HUDEP-2 (cell line): ENCODE results near the gene ZFP1.

ENCODE experiments used
- DNase-seq, 76 experiments: peaks; one replicate each; lab custom pipeline; 2025; ENCODE audit not compliant: unreplicated experiment in 76 of 76; lab: John Stamatoyannopoulos, UW

The ZFP1 gene

DNA sequence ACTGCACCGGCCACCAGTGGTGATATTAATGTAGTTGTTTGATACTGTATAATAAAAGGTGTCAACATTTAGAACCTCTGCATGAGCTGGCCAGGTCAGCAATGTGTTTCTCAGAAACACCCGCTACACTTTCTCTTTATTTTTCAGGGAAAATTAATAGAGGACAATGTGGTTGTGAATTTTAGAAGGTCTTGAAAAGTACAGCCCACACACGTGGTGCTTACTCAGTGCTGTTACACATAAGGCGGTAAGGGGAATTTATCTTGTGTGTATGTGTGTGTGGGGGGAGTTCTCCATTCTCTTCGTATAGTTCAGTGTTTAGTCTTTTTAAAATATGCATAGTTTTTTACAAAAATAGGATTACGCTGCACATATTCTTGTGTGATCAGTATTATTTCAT is 4.4 kb upstream of the ZFP1 start:
- DNase-seq: no peak

DNA sequence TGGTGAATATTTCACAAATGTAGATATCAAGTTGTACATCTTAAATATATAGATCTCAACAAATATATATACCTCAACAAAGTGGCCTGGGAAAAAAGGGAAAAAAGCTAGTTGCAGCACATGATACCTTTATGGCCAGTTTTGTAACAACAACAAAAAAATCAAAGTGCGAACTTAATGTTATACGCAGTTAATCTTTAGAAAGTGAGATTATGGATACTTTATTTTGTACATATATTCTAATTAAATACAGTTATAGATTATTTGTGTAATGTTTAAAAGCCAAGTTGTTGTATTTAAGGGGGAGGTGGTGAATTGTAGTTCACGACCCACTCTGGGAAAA is 385 bp upstream of the ZFP1 start:
- no peak for DNase-seq

DNA sequence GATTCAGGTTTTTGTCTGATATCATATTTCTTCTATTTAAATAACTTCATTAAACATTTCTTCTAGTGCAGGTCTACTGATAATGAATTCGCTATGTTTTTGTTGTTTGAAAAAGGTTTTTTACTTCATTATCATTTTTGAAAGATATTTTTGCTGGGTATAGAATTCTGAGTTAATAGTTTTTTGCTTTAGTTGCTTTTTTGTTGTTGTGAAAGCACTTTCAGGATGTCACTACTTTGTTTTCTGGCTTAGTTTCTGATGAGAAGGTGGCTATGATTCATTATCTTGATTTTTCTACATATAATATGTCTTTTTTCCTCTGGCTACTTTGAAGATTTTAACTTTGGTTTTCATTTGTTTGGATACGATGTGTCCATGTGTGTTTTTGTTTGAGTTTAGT is 3.5 kb downstream of the ZFP1 start:
- no peak for DNase-seq

DNA sequence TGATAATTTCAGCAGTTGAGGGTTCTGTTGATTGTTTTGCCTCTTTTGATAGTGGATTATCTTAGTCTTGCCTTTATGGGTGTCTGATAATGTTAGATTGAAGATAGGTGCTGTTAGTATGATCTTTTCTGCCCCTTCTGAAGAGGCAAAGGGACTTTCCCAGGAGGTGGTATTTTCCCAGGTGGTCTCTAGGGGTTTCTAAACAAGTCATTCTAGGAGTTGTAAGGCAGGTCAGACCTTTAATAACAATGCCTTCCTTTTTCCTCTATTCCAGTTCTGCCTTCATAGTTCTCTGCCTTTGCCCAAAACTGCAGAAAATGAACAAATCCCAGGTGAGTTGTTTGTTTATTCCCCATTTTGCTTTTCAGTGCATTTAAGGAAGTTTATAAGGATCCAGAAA is 4.3 kb downstream of the ZFP1 start:
- DNase-seq: no peak

DNA sequence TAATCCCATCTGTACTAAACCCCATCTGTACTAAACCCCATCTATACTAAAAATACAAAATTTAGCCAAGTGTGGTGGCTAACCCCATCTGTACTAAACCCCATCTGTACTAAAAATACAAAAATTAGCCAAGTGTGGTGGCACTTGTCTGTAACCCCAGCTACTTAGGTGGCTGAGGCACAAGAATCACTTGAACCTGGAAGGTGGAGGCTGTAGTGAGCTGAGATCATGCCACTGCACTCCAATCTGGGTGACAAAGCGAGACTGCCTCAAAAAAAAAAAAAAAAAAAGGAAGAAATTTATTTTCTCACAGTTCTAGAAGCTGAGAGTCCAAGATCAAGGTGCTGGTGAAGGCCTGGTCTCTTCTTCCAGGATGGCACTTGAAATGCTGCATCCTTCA is 12.1 kb downstream of the ZFP1 start:
- no peak for DNase-seq

DNA sequence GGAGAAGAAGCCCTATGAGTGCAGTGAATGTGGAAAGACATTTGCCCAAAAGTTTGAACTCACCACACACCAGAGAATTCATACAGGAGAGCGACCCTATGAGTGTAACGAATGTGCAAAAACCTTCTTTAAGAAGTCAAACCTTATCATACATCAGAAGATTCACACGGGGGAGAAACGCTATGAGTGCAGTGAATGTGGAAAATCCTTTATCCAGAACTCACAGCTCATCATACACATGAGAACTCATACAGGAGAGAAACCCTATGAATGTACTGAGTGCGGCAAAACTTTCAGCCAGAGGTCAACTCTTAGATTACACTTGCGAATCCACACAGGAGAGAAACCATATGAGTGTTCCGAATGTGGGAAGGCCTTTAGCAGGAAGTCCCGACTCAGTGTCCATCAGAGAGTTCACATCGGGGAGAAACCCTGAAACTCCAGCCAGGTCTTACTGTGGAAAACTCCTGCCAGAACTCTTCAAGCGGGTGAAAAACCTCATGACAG is 21.6 kb downstream of the ZFP1 start:
- no peak for DNase-seq

DNA sequence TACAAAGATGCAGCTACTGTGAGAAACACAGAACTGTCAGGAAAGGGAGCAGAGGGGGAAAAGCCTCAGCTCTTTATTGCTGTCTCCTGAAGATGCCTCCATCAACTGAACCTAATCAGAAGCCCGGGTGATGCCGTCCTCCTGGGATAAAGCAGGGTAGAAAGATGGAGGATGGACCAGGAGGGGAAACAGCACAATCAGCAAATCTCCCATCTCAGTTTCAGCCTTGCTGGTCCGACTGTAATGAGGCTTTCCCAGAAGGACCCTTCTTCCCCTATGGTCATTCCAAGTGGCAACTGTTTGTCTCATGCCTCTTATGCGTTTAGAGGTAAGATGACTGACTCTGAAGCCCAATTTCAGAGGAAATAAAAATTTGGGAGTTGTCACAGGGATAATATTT is 24.3 kb downstream of the ZFP1 start:
- DNase-seq: no peak

DNA sequence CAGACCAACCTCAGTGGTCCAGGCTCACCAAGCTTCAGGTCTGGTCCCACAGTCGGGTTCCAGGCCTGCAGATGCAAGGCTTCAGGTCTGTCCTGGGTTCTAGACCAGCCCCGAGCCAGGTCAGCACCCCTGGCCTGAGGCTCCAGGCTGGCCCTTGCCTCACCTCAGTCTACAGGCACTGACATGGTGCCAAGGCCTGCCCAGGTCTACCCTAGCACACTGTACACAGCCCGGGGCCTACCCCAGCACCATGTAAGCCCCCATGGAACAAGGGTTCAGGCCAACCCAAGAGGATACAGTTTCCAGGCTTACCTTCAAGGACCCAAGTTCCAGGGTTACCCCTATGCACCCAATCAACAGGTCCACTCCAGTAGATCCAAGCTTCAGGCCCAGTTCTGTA is 26.8 kb downstream of the ZFP1 start:
- DNase-seq: no peak

DNA sequence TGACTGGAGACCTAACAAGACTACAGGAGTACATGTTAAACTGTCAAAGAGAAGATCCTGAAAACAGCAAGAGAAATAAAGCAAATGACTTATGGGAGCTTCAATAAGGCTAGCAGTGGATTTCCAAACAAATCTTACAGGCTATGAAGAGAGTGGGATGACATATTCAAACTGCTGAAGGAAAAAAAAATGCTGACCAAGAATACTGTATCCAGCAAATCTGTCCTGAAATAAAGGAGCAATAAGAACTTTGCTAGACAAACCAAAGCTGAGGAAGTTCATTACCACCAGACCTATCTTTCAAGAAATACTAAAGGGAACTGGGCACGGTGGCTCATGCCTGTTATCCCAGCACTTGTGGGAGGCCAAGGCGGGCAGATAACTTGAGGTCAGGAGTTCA is 28.6 kb downstream of the ZFP1 start:
- no peak for DNase-seq

DNA sequence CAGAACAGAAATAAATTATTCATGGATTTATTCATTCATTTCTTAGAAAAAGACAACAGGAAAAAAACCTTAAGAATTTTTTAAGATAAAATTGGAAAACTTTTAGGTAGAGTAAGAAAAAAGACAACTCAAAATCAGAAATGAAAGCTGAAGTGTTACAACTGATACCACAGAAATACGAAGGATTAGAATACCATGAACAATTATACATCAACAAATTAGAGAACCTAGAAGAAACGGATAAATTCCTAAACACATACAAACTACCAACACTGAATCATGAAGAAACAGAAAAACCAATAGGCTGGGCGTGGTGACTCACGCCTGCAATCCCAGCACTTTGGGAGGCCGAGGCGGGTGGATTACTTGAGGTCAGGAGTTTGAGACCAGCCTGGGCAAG is 30.9 kb downstream of the ZFP1 start:
- DNase-seq: no peak

DNA sequence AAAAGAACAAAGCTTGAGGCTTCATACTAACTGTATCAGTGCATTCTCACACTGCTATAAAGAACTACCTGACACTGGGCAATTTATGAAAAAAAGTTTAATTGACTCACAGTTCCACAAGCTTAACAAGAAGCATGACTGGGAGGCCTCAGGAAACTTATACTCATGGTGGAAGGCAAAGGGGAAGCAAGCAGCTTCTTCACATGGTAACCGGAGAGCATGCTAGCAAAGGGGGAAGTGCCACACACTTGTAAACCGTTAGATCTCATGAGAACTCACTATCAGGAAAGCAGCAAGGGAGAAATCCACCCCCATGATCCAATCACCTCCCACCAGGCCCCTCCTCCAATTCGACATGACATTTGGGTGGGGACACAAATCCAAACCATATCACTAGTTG is 33.3 kb downstream of the ZFP1 start:
- peak in 5 of 76 experiments; percentile 1 to 24 (median 6) for DNase-seq

DNA sequence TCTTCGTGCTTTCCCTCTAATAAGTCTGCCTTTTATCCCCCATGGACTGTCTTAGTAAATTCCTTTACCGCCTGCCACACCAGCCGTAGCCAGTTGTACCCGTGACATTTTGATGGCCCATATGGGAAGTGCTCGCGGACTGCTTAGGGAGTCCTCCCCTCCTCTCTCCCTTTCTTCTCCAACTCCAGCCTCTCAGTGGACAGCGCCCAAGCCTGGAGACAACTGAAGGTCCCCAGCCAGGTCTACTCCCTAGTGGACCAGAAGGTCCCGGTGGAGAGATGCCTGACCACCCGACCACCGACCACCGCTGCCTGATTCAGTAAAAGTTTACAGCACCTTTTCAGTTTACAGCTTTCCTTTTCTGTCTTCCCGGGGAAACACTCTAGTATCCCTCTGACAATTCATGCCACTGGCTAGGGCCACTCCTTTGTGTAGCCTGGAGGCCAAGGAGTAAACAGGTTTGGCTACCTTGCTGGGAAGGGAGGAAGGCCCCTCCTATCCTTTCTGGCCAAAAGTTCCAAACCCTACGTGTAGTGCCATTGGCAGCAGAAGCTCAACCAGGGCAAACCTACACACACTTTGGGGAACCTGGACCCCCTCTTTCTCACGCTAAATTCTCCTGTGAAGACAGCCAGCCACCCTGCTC is 40.6 kb downstream of the ZFP1 start:
- no peak for DNase-seq

DNA sequence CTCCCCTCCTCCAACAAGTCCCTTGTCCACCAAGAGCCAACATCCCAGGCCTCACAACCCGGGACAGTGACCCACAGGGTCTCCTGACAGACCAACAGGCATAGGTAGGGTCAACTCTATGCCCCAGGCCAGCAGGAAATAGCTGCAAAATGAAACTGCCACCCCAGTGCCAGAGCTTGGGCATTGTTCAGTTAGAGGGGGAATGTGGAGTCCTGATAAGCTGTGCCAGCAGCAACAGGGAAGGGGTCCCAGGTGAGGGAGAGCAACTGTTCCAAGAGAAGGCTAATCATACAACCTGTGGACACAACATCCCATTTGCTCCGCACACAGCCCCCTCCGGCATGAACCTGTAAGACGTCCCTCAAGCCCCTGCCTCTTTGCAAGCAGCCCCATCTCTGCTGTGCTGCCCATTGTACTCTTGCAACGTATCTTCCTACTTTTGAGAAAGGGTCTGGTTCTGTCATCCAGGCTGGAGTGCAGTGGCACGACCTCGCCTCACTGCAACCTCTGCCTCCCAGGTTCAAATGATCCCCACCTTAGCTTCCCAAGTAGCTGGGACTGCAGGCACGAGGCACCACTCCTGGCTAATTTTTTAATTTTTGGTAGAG is 41.4 kb downstream of the ZFP1 start:
- no peak for DNase-seq

DNA sequence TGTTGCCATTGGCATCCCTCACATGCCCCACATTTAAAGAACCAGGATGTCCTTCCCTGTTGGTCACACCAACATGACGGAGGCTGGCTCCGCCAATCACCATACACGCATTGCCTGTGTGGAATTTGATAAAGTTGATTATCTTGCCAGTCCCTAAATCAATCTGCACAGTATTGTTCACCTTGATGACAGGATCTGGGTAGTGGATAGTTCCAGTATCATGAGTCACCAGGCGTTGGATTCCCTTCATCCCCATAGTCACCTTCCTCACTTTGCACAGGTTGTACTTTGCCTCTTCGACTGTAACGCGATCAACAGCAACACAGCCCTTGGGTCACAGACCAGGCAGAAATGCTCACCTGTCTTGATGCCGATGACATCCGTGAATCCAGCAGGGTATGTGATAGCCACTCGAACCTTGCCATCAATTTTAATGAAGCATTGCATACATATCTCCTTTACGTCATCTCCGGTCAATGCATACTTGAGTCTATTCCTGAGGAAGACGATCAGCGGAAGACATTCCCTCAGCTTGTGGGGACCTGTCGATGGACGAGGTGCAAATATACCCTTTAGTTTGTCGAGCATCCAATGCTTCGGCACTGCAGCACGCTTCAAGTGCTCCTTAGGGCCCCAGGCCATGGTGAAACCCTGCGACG is 44.4 kb downstream of the ZFP1 start:
- no peak for DNase-seq

DNA sequence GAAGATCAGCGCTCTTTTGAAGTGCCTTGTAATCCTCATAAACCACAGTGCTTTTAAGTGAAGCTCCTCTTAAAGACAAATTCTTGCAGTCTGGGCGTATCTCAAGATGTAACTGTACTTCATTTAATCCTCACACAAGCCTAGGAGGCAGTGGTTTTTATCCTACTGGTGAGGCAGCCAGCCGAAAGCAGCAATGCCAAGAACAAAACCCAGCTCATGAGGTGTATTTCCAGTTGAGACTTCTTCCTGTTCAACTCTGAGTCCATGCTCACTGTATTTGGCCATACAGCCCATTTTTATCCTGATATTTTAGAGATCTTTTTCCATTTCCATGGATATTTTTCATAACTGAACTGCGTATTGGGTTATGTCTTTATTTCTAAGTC is 44.9 kb downstream of the ZFP1 start:
- DNase-seq: no peak

DNA sequence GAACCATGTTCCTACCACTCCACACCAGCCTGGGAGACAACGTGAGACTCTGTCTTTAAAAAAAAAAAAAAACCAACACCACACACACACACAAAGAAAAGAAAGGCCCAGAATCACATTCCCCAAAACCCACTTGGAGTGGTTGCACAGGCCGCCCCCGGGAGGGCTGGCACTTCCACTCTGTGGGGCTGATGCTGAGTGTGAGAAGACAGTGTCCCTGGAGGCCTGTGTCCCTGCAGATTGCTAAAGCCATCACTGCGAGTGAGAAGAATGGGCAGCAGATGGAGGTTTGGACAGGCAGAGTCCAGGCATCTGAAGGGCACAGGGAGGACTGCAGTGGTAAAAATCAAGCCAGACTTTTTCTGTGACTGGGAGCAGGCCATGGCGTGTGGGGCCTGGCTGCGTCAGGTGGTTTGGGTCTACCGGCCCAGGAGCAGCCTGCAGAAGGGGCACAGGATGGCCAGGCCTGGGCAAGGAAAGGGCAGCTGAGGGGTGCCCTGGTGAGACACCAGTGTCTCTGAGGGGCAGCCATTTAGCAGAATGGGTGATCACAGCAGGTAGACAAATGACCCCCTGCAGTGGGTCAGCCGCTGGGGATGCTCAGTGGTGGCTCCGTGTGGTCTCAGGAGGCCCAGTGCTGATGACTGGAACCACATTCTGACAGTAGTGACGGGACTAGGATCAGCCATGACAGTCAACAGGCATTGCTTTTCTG is 45.6 kb downstream of the ZFP1 start:
- no peak for DNase-seq

DNA sequence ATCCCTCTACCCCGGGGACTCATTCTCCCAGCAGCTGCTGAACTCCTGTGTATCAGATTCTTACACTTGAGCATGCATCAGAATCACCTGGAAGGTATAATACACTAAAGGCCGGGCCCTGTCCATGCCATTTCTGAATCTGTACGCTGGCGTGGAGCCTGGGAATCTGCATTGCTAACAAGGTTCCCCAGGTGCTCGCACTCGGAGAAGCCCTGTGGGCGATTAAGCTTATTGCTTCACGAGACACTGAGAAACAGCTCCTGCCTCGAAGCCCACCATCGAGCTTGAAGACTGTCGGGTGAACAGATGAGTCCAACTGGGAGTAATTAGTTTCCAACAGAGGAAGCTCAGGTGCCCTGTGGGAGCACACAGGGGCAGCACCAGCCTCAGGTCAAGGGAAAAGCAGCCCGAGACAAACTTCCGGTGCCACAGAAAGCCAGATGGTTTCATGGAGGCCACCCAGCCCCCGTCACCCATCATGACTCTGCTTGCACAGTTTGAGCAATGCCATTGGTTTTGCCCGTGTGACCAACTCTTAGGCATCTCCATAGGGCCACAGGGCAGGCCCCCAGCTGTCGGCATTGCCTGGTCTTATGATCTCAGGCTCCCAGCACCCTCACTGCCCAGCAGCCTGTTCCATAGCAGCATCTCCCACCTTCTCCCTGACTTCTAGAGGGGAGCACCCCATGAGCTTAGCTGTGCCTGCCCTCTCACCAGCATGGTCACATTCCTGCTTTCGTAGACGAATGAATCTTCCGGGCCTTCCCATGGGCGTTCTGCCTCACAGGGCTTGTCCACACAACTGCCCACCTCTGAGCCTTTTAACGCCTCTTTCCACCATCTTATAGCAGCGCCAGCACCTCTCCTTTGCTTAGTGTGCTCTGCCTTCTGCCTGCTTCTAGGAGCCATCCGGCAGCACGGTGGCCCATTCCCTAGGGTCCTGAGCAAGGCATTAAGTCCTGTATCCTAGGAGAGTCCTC is 47.8 kb downstream of the ZFP1 start:
- no peak for DNase-seq

DNA sequence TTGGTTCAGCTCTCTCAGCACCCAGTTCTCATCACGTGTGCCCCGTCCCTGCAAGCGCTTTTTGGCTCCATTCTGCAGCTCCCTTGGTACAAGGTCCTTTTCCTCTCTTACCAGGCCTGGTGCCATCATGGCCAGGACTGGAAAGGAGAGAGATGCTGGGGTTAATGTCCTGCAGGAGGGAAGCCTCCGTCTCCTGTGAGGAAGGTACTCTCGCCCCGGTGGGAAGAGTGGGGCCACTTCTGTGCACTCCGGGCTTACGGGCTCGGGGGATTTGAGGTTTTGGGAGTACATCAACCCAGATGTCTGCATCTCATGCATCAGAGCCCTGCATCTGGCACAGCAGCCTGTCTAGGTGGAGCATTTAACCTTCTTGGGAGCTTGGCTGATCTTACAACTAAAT is 48.5 kb downstream of the ZFP1 start:
- DNase-seq: no peak

DNA sequence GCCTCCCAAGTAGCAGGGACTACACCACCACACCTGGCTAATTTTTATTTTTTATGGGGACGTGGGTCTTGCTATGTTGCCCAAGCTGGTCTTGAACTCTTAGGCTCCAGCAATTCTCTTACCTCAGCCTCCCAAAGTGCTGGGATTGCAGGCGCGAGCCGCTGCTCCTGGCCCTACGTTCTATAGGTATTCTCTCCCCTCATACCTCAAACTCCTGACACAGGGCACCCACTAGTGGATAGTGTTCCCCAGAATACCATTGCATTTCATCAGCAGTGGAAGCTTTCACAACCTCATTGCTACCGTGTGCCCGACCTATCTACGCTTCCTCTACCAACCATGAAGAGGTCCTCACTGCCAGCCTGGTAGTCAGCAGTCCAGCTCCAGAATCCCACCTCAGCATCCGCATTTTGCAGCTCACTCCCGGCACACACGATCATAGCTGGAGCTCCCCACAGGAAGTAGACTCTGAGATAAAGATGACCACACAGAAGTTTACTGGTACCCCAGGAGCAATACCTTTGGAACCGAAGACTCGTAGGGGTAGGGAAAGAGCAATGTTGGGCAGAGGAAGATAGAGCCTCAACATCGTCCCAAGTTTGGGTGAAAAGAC is 49.3 kb downstream of the ZFP1 start:
- no peak for DNase-seq

DNA sequence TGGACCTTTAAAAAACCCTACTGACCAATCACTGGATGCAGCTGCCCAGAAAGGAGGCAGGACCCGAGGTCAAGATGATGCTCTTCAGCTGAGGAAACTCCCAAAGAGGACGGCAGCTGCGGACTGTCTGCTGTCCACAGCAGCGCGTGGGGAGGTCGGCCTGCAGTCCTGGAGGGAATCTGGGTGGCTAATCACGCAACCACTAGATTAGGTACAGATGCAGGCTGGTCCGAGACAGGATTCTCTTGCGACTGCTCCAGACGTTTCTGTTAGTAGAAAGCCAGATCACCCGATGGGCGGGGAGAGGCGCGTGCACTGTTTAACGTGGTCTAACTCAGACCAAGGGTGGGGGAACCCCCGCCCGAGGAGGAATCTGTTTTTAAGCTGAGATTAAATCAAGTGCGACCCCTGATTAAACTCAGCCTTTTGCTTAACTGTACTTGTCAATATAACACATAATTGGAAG is 49.8 kb downstream of the ZFP1 start:
- DNase-seq: peak in 3 of 76 experiments; percentile 5
